Peyer's patch (tissue), 4 donors: ENCODE data around the gene KLHDC8B.

Source experiments
- POLR2A ChIP-seq, 2 donors: fragments of 450-650 bp; IDR thresholded peaks; one replicate each; pipeline ENCODE4 v1.5.1; 2017; ENCODE audit warnings: antibody characterized with exemption in 2 of 2, mild to moderate bottlenecking in 2 of 2, moderate library complexity in 2 of 2
- TF ChIP-seq, protein P1 (sequence below), 6 experiments: fragments of 450-650 bp in 4 of 6; fragments of 200-600 bp in 2 of 6; sonication (generic) in 1 of 6; IDR thresholded peaks; one replicate each; pipeline ENCODE4 v1.5.1; 2017 to 2019; ENCODE audit warnings: antibody characterized with exemption in 6 of 6, mild to moderate bottlenecking in 3 of 6, moderate library complexity in 1 of 6

- TF ChIP-seq, protein P1, sequence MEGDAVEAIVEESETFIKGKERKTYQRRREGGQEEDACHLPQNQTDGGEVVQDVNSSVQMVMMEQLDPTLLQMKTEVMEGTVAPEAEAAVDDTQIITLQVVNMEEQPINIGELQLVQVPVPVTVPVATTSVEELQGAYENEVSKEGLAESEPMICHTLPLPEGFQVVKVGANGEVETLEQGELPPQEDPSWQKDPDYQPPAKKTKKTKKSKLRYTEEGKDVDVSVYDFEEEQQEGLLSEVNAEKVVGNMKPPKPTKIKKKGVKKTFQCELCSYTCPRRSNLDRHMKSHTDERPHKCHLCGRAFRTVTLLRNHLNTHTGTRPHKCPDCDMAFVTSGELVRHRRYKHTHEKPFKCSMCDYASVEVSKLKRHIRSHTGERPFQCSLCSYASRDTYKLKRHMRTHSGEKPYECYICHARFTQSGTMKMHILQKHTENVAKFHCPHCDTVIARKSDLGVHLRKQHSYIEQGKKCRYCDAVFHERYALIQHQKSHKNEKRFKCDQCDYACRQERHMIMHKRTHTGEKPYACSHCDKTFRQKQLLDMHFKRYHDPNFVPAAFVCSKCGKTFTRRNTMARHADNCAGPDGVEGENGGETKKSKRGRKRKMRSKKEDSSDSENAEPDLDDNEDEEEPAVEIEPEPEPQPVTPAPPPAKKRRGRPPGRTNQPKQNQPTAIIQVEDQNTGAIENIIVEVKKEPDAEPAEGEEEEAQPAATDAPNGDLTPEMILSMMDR (IDR thresholded peaks at IDR 0.05) = no peak
- no peak for TF ChIP-seq POLR2A (IDR thresholded peaks at IDR 0.05)
Observed at GRCh38 chr3:49198161-49198560, 26.8 kb downstream of the KLHDC8B start.
